GM15510 (cell line): Measurements from ENCODE around the gene ANXA7.

Experiments
- POLR2A ChIP-seq: IDR thresholded peaks from 3 replicates; pipeline ENCODE4 v1.6.1; 2011; ENCODE audit warnings: borderline replicate concordance; ENCODE audit not compliant: insufficient read length; ENCODE audit errors: extremely low read depth

ANXA7 gene

DNA sequence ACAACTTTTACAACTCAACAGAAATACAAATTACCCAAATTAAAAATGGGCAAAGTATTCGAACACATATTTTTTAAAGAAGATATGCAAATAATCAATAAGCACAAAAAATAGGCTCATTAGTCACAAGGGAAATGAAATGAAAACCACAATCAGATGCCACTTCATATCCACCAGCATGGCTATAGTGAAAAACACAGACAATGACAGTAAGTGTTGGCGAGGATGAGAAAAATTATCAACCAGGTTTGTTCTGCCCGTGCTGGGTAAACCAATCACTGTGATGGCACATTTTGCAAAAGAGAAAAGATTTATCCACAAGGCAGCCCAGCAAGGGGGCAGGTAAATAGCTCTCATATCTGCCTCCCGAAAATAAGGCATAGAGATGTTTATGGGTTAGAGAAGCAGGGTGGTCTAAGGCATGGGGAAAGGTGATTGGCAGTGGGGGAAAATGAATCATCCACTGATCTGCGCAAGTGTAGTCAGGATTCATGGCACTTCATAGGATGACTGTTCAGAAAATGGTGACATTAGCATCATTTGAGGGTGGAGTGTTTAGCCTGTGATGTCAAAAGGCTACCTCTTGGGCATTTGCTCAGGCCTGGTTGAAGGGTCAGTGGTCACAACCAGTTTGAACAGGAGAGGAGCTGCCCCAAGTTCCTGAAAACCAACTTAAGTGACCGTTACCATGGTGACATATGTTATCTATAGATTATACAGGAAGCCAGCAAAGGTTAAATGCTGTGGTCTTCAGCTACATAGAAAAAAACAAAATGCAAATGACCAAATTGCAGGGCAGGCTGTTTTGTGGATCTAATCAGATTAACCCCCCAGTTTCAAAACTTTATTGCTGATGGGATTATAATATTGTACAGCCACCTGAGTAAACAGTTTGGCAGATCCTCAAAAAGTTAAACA, 47.2 kb downstream of the ANXA7 start:
- TF ChIP-seq POLR2A, result no peak

DNA sequence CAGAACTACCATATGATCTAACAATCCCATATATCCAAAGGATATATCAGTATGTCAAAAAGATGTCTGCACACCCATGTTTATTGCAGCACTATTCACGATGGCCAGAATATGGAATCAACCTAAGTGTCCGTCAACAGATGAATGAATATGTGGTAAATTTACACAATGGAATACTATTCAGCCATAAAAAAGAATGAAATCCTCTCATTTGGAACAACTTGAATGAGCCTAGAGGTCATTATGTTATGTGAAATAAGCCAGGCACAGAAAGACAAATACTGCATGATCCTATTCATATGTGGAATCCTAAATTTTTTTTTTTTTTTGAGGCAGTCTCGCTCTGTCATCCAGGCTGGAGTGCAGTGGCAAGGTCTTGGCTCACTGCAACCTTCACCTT, 48.9 kb downstream of the ANXA7 start:
- no peak for TF ChIP-seq POLR2A

DNA sequence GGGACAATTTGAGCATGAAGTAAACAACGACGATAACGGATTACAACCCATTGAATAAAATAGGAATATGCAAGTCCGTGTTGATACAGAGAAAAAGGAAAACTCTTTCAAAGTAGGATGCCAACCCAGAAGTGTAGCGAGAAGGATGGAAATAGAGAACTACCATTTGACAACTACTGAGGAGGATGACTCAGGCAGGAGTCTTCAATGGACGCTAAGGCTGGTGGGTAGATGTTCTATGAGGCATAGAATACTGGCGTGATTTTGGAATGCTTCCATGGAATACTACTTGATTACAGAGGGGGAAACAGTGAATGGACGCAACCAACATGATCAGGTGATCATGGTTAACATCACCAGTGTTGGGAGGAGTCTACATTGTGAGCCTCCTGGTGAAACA, 54.4 kb downstream of the ANXA7 start:
- no peak for TF ChIP-seq POLR2A

DNA sequence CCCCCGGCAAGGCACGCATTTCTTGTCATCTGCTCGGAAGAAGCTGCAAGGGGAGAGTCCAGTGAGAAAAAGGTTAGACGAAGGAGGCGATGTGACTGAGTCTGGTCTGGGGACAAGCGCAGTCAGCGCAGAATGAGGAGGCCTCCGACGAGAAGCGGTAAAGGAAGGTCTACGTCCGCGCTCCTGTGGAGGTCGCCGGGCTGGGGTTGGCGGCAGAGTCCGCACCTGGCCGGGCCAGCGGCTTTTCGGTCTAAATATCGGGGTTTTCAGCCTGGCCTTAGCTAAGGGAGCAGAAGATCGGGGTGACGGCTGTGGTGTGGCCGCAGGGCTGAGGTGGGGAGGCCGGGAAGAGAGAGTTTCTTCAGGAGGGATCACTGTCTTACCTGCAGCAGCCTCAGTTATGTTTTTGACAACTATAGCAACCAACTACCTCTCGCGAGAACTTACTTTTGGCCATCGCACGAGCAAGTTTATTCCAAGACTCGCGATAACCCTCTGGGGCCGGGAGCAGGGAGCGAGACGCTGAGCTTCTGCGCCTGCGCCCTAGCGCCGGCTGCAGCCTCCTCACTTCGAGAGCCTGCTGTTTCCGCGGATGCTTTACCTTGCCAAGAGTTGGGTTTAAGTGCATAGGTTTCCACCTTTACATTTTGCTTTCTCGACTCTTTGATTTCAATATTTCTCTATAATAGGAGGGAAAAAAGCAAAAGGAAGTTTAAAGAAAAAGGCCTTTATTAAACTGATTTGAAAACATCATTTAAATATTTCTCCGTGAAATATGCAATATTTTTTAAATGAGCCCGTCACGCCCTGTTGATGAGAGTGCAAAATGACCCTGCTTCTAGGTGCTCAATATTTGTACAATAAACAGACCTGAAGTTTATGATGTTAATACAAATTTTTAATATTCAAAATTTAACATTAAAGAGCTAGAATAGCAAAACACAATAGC, 55.3 kb downstream of the ANXA7 start, which contains the start of gene CFAP70:
CFAP70 (minus strand) TSS at position 534 of the 949 bp plus-strand sequence. CDS start 4,068 bp downstream, outside the sequence.
- TF ChIP-seq POLR2A, result peak; percentile 74

DNA sequence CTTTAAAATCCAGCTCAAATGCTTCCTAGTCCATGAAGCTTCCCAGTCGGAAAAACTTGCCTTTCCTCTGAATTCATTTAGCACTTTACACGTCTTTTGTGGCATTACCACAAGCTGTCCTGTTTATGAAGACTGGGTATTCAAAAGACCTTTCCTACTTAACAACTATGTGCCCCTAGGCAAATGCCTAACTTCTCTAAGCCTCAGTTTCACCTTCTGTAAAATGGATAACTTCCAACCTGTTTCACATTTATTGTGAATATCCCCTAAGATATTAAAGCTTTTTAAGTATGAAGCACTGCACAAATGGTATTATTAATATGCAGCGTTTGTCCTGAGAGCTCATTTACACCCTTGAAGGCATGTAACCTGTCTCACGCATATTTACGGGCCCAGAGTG, 56.0 kb downstream of the ANXA7 start:
- no peak for TF ChIP-seq POLR2A

DNA sequence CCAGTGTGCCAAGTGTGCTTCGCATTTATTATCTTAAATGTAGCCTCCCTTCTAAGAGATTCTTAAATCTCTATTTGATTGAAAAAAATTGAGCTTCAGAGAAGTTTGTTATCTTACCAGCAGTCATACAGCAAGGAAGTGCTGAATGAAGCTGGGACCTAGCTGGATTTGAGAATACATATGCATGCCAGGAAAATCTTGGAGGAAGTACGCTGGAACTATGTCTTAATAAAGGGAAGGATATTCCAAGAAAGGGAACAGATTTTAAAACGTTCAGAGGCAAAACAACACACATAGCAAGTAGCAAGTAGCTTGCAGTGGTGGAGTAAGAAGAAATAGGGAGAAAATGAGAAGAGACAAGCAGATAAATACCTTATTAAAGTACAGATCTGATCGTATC, 56.7 kb downstream of the ANXA7 start:
- TF ChIP-seq POLR2A, result no peak

DNA sequence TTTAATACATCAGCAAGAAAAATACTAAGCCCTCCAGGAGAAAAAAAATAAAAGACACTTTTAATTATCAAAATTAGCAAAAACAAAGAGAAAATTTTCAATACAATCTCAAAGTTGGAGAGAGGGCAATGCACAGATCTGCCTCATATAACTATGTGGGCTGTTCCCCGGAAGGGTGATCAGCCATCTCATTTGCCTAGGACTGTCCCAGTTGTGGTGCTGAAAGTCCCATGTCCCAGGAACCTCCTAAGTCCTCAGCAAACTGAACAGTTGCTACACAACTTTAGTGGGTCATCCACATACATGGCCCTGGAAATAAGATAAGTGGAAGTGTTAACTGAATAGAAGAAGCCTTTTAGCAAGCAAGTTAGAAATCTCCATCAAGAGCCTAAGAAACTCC, 69.6 kb downstream of the ANXA7 start:
- TF ChIP-seq POLR2A, result no peak

DNA sequence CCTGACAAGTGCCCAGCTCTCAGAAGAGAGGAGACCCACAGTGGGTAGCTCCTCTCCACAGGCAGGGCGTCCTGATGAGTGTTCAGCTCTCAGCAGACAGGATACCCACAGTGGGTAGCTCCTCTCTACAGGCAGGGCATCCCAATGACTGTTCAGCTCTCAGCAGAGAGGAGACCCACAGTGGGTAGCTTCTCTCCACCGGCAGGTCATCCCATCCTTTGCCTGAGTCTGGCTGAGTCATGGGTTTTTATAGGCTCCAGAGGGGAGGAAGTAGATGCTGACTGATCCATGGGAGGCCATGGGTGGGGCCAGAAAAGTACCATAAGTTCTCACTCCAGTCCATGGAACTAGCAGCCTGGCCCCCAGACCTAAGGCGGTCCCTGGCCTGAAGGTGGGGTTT, 73.7 kb downstream of the ANXA7 start:
- no peak for TF ChIP-seq POLR2A

DNA sequence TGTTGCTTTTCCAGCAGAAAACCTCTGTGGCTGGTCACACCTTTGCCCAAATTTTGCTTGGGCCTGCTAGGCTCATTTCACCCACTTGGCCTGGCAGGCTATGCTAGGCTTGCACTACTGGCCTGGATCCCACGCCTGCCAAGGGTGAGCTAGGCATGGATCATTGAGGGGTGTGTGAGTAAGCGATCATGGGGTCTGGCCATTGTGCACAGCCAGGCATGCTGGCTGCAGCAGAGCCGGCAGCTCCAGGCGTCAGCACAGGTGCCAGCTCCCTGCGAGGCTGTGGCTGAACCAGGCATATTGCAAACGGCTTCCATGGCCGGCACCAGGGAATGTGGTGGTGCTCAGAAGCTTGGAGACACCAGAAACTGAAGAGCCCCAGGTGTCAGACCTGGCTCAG, 74.4 kb downstream of the ANXA7 start:
- no peak for TF ChIP-seq POLR2A

DNA sequence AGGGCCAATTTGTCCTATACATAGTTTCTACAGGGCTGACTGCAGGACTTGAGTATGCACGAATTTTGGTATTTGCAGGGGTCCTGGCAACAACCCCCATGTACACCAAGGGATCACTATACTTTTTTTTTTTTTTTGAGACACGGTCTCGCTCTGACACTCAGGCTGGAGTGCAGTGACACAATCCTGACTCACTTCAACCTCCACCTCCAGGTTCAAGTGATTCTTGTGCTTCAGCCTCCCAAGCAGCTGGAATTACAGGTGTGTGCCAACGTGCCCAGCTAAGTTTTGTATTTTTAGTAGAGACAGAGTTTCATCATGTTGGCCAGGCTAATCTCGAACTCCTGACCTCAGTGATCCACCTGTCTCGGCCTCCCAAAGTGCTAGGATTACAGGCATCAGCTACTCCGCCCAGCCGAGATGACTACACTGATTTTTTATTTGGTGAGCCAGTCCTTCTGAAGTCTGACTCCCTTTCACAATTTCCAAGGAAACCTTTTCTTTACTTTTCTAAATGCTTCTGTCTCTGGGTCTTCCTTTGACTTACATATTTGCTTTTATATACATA, 75.0 kb downstream of the ANXA7 start:
- no peak for TF ChIP-seq POLR2A

DNA sequence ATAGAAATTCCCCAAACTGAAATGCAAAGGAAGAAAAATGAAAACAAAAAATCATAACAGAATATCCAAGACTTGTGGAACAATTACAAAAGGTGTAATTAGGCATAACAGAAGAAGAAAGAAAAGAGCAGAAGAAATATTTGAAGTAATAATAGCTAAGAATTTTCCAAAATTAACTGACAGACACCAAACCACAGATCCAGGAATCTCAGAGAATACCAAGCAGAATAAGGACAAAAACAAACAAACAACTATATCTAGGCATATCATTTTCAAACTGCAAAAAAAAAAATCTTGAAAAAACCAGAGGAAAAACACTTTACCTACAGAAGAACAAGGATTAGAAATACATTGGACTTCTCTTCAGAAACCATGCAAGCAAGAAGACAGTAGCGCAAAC, 80.7 kb downstream of the ANXA7 start:
- no peak for TF ChIP-seq POLR2A

DNA sequence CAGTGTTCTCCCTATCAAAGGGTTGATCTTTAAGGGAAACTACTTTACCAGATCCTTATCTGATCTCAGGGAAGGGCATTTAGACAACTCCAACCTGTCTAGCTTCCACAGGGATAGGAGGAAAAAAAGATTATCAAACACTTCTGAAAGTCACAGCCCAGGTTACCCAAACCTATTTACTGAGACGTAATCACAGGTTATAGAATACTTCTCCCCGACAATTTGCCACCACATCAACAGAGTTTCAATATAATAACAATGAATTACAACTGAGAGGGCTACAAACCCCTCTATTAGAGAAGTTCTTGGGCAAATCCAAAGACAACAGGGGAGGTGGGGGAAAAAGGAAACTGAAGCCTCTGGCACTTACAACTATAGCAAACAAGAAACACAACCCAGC, 81.5 kb downstream of the ANXA7 start:
- no peak for TF ChIP-seq POLR2A
